Uterus (tissue), 2 donors: ENCODE data around the gene SIM2.

Experiments used
- CTCF ChIP-seq, 4 experiments: fragments of 200-600 bp in 2 of 4; fragments of 450-650 bp in 2 of 4; sonication (generic) in 2 of 4; IDR thresholded peaks; one replicate each; pipeline ENCODE4 v1.5.1; 2016 to 2019; ENCODE audit warnings: antibody characterized with exemption in 4 of 4, mild to moderate bottlenecking in 2 of 4, moderate library complexity in 1 of 4
- POLR2A ChIP-seq, 2 donors: fragments of 450-650 bp; IDR thresholded peaks; one replicate each; pipeline ENCODE4 v1.6.1; 2016; ENCODE audit warnings: antibody characterized with exemption in 2 of 2, mild to moderate bottlenecking in 1 of 2, moderate library complexity in 1 of 2

- TF ChIP-seq POLR2A (IDR thresholded peaks at IDR 0.05): no peak
- no peak for TF ChIP-seq CTCF (IDR thresholded peaks at IDR 0.05)
Observed at GRCh38 chr21:36691555-36692041, 7.3 kb upstream of the SIM2 start.
